NCI-H774 (cell line): ENCODE results near the gene KAZALD1.

Source experiments
- DNase-seq: peaks from one replicate; lab custom pipeline; 2025; lab: John Stamatoyannopoulos, UW

Gene KAZALD1, protein sequence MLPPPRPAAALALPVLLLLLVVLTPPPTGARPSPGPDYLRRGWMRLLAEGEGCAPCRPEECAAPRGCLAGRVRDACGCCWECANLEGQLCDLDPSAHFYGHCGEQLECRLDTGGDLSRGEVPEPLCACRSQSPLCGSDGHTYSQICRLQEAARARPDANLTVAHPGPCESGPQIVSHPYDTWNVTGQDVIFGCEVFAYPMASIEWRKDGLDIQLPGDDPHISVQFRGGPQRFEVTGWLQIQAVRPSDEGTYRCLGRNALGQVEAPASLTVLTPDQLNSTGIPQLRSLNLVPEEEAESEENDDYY

DNA sequence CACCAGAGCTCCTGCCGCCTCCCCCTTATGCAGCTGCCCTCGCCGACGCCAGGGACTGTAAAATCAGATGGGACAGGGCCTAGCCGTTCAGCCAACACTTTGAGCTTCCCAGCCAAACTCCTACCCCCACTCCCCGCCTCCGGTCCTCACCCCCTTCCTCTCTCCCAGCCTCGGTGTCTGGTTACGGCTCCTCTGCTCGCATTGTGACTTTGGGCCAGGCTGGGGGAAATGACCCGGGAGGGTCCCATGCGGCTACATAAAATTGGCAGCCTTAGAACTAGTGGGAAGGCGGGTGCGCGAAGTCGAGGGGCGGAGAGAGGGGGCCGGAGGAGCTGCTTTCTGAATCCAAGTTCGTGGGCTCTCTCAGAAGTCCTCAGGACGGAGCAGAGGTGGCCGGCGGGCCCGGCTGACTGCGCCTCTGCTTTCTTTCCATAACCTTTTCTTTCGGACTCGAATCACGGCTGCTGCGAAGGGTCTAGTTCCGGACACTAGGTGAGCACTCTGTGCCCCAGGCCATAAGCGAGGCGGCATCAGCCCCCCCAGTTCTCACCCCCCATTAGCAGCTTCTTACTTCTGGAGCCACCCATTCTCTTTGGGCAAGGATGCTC, at the start of gene KAZALD1:
TSS of gene KAZALD1 (plus strand) at position 366 of the 608 bp plus-strand sequence. CDS start 604 bp downstream, outside the sequence.
- DNase-seq, result no peak

DNA sequence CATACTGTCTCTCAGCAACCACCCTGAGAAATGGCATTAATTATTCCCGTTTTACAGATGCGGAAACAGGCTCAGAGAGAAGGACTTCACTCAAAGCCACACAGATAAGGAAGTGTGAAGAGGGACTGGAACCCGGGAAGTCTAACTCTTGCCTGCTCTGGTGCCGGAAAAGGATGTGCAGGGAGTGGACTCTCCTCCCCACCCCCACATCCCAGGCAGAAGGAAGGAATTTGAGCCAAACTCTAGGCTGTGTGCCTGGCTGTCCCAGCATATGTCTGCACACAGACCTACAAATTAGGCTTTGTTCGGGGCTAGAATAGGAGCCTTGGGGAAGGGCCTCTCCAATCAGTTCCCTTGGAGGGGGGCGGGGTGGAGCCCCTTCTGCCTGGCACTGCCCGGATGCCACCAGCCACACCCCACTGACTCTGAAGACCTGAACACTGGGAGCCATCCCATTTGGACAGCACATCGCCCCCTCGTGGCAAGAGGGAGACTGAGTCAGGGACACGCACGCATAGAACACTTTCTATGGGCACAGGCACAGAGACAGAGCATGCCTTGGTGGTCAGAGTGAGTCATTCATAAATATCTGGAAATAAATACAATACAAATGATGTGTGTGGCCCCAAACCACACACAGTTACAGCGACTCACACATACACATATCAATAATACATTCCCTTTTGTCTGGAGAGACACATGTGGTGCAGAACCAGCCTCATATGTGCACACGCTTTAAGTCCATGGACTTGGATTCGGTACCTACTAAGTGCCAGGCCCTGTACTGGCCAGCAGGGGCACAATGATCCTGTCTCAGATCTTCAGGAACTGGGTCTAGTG, 49.0 kb upstream of the KAZALD1 start:
- peak; percentile 16 for DNase-seq

GRCh38 chr10:101013365-101013825, 48.4 kb upstream of the KAZALD1 start:
- DNase-seq, result no peak

GRCh38 chr10:101014230-101014884, 47.4 kb upstream of the KAZALD1 start:
- DNase-seq, result no peak

DNA sequence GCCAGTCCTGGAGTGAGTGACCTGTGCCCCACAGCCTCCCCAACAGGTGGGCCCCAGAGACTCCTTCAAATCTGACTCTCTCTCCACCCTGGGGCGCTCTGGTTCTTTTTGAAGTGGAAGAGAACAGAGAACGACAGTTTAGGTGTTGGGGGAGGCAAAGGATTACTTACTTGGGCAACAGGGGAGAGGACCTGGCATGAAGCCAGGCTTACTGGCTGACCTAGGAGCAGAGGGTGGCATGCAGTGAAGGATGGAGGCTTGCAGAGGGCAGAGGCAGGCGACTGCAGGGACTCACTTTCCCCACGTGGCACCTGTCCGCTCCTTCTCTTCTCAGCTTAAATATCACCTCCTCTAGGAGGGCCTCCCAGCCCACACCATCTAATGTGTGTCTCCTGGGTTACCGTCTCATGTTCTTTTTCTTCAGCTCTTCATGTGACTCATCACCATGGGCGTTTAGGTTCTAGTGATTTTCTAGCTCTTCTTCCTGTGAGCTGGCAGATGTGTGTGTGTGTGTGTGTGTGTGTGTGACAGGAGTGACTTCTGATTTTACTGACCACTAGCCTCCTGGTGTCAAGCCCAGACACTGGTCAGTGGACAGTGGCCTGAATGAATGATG, 46.7 kb upstream of the KAZALD1 start:
- DNase-seq, result no peak

DNA sequence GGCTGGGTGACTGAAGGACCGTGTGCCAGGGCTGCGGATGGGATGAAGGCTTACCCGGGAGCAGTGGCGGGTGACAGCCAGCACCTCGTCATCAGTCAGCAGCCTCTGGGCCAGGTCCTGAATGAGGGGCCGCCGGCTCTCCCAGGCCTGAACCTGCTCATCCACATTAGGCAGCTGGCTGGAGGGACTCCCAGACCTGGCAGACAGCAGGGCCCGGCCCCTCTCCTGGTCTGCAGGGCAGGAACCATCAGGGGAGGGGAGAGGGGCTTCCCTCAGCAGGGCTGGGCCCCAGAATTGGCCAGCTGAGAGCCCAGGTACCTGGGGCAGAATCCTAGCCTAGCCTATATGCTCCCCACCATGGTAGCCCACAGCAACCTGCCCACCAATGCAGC, 46.2 kb upstream of the KAZALD1 start:
- DNase-seq, result no peak

DNA sequence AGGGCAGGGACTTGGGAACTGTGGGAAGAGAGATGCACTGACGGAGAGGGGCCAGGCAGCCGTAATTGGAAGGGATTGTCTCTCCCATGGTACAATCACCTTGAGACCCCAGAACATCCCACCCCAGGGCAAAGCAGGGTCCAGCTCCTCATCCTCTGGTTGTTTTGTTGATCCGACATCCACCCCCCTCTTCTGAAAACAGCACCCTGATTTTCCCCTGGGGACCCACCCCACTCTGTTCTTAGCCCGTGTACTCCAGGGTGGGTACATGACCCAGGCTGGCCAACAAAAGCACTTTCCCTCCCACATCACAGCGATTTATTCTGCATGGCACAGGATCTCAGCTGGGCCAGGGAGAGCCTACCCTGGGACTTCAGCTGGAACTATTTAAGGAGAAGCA, 45.0 kb upstream of the KAZALD1 start:
- DNase-seq, result no peak

- DNase-seq, result no peak
Measured at GRCh38 chr10:101018118-101018599, 43.6 kb upstream of the KAZALD1 start.

- peak; percentile 41 for DNase-seq
Measured at GRCh38 chr10:101018600-101019439, 43.0 kb upstream of the KAZALD1 start.

DNA sequence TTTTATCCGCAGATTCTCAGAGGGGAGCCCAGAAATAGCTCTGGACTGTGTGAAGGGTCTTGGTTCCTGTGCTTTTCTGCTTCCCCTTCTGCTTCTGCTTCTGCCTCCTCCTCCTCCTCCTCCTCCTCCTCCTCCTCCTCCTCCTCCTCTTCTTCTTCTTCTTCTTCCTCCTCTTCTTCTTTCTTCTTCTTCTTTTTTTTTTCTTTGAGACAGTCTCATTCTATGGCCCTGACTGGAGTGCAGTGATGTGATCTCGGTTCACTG, 42.4 kb upstream of the KAZALD1 start:
- DNase-seq, result no peak

DNA sequence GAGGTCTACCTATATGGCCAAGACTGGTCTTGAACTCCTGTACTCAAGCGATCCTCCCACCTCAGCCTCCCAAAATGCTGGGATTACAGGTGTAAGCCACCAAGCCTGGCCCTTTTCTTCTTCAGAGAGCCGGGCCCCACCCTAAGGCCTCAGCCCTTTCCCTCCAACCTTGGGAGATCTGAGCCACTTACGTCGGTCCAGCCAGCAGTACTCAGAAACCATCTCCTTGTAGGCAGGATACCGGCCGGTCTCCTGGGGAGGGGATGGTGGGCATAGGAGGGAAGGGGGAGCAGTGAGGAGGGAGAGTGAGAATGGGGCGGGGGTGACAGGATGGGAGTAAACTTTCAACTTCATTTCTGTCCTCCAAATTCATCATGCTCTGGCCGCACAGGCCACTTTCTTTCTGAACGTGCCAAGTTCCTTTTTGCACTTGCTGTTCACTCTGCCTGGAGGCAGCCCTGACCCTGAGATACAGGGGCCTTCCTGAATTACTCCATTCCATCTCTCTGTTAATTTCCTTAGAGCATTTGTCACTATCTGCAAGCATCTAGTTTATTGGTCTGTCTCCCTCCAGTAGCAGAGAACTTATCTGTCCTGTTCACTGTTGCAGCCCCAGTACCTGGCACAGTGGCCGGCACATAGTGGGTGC, 41.2 kb upstream of the KAZALD1 start:
- no peak for DNase-seq

DNA sequence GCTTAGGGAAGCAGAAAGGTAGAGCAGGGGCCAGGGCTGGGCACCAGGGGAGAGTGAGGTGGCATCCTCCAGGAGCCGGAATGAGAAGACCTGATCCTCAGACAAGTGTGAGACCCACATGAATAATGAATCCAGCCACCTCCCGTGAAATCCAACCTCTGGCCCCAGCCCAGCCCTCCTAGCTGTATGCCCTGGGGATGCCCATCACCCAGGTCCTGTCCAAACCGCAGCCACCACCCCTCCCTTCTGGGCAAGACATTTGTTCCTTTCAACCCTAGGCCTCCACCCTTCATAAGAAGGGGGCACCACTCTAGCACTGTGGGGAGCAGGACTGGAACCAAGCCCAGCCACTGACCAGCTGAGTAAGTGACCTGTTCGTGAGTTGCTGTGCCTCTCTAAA, 40.5 kb upstream of the KAZALD1 start:
- DNase-seq, result no peak

- no peak for DNase-seq
Measured at GRCh38 chr10:101021692-101022251, 40.0 kb upstream of the KAZALD1 start.

DNA sequence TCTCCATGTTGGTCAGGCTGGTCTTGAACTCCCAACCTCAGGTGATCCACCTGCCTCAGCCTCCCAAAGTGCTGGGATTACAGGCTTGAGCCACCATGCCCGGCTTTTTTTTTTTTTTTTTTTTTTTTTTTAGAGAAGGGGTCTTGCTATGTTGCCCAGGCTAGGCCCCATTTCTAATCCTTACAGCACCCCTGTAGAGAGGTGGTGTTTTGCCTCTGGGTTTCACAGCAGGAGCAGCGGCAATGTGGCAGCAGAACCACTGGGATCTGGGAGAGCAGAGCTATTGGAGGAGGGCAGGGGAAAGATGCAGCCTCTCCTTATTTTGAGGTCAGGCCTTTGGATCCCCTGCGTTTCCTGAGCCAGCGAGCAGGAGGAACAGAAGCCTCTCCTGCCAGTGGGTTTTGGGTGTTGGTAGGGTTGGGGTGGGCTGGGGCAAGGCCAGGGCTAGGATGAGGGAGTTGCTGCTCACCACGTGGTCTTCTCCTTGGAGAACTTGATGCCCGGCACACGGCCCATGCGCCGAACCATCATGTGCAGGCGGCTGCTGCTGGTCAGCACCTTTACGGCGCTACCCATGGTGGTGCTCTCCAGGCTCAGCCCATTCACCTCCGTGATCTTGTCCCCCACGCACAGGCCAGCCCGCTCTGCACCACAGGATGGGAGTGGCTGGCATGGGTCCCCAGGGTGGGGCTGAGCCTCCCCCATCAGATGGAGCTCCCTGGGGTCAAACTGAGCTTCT, 38.7 kb upstream of the KAZALD1 start:
- no peak for DNase-seq

GRCh38 chr10:101027106-101027720, 34.6 kb upstream of the KAZALD1 start:
- DNase-seq, result no peak

DNA sequence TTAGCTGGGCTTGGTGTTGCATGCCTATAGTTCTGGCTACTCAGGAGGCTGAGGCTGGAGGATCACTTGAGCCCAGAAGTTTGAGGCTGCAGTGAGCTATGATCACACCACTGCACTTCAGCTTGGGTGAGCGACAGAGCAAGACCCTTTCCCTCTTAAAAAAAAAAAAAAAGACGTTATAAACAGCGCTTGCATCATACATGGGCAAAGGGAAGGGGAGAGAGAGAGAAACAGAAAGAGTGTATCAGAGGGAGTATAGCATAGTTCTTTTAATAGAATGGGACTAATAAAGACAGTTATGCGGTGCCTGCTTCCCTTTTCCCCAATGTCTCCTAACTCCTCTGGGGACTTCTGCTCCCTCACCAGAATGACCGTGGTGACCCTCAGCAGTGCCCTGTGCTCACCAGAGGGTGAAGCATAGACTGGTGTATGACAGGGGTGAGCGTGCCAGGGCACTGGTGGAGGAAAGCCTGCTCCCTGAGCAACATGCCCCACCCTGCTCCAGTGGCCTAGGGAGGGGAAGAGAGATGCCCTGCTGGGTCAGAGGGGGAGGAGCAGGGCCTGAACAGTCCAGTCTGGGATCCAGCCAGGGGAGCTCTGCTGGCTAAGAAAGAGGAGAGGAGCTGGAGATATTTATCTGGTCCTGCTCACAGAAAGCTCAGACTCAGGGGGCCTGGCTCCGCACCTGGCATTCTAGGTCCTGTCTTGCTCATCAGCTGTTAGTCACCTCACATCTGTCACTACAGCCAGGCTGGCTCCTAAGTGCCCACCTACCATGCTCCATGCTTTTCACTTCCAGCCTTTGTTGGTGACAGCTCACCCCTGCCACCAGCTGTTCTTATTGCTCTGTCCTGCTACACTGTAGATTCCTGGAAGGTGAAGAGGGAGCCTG, 33.1 kb upstream of the KAZALD1 start:
- DNase-seq, result no peak

DNA sequence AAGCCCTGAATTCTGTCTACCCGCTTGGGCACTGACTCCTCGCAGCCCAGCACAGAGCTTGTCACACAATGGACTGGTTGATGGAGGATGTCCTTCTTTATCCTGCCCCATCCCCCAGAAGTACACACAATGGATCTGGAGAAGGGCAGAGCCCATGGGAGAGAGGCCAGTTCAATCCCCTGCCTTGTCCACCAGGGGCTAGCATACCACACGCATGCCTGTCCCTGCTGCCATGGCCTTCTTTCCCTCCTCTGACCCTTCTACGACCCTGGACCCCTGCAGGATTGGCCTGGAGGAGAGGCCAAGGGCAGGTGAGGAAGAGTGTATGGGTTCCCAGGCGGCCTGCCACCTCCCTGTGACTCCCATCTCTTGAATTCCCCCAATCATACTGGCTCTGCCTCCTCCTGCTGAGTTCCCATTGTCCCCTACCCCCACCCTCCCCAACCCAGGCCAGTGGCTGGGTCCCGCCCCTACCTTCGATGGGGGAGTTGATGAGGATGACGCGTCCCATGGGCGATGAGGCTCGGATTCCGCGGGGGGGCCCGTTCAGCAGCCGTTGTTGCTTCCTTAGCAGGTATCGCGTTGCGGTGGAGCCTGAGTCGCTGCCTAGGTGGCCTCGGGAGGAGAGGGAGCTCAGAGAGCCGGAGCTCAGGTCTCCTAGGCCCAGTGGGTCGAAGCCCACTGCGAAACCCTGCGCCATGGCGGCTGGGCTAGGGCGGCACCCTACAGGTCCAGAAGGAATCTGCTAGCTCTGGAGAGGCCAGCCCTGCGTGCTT, 32.1 kb upstream of the KAZALD1 start:
- DNase-seq, result no peak
